Breast epithelium (tissue), 3 donors: ENCODE measurements around the gene SRC.

Experiments
- POLR2AphosphoS5 ChIP-seq, 3 donors: sonication (generic); formaldehyde crosslinking; IDR thresholded peaks; one replicate each; pipeline ENCODE4 v1.6.1; 2017; ENCODE audit warnings: antibody characterized with exemption in 3 of 3
- TF ChIP-seq, protein P1 (sequence below), 3 donors: fragments of 450-650 bp; IDR thresholded peaks; one replicate each; pipeline ENCODE4 v1.5.1; 2016 to 2017; ENCODE audit warnings: antibody characterized with exemption in 3 of 3, mild to moderate bottlenecking in 3 of 3, moderate library complexity in 3 of 3

DNA sequence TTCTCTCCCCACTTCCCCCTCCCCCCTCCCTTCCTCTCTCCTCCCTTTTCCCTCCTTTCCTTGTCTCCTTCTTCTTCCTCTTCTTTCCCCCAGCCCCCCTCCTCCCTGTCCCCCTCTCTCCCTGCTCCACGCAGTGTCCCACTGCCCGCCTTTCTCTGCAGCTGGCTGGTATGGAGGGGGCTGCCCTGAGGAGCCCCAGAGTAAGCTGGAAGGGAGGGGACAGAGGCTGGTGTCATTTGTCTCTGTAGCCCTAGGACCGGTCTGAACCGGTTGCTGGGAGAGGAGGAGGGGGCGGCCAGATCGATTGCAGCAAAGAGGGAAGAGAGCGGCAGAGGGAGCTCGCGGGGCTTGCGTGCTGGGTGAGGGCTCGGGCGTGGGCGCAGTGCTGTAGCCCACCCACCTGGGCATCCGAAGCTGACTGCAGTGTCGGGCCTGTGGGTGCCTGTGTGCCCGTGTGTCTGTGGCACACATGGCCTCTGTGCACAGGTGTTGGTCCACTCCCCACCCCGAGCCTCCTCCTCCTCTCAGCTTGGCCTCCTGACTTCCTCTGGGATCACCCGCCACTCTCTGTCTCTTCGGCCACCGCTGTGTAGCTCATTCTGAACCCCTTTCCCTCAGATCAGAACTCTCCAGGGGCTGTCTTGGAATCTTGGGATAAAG is 50.6 kb downstream of the SRC start:
- TF ChIP-seq, protein P1, sequence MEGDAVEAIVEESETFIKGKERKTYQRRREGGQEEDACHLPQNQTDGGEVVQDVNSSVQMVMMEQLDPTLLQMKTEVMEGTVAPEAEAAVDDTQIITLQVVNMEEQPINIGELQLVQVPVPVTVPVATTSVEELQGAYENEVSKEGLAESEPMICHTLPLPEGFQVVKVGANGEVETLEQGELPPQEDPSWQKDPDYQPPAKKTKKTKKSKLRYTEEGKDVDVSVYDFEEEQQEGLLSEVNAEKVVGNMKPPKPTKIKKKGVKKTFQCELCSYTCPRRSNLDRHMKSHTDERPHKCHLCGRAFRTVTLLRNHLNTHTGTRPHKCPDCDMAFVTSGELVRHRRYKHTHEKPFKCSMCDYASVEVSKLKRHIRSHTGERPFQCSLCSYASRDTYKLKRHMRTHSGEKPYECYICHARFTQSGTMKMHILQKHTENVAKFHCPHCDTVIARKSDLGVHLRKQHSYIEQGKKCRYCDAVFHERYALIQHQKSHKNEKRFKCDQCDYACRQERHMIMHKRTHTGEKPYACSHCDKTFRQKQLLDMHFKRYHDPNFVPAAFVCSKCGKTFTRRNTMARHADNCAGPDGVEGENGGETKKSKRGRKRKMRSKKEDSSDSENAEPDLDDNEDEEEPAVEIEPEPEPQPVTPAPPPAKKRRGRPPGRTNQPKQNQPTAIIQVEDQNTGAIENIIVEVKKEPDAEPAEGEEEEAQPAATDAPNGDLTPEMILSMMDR (IDR thresholded peaks at IDR 0.05): no peak
- no peak for TF ChIP-seq POLR2AphosphoS5 (IDR thresholded peaks at IDR 0.05)
